Embryonic facial prominence (tissue), 1 donor: Measurements from ENCODE around the gene MAMDC2.

Source experiments
- DNase-seq: peaks from one replicate; pipeline ENCODE4 v3.0.0-alpha.2; 2016; ENCODE audit errors: extremely low spot score

MAMDC2 gene

GRCh38 chr9:70107558-70107957 lies 63.9 kb downstream of the MAMDC2 start:
- no peak for DNase-seq

GRCh38 chr9:70108181-70108580 lies 64.5 kb downstream of the MAMDC2 start:
- no peak for DNase-seq

GRCh38 chr9:70110194-70111041 lies 66.8 kb downstream of the MAMDC2 start:
- no peak for DNase-seq

- DNase-seq = no peak
Measured at GRCh38 chr9:70111042-70111602, 67.5 kb downstream of the MAMDC2 start.

GRCh38 chr9:70111641-70112236 lies 68.1 kb downstream of the MAMDC2 start:
- DNase-seq = no peak

GRCh38 chr9:70112981-70113380 lies 69.3 kb downstream of the MAMDC2 start:
- DNase-seq = no peak

- no peak for DNase-seq
Measured at GRCh38 chr9:70113403-70114022, 69.9 kb downstream of the MAMDC2 start.

GRCh38 chr9:70114898-70115297 lies 71.2 kb downstream of the MAMDC2 start:
- no peak for DNase-seq

GRCh38 chr9:70117835-70118319 lies 74.2 kb downstream of the MAMDC2 start:
- no peak for DNase-seq

- DNase-seq = no peak
Measured at GRCh38 chr9:70119786-70120185, 76.1 kb downstream of the MAMDC2 start.

- no peak for DNase-seq
Measured at GRCh38 chr9:70120834-70121510, 77.3 kb downstream of the MAMDC2 start.

GRCh38 chr9:70121818-70122436 lies 78.3 kb downstream of the MAMDC2 start:
- DNase-seq = no peak

GRCh38 chr9:70123695-70124094 lies 80.0 kb downstream of the MAMDC2 start:
- DNase-seq = no peak

GRCh38 chr9:70125621-70126263 lies 82.1 kb downstream of the MAMDC2 start:
- DNase-seq = no peak

GRCh38 chr9:70127036-70127435 lies 83.4 kb downstream of the MAMDC2 start:
- no peak for DNase-seq

- no peak for DNase-seq
Measured at GRCh38 chr9:70127540-70128416, 84.1 kb downstream of the MAMDC2 start.

- DNase-seq = no peak
Measured at GRCh38 chr9:70130266-70130665, 86.6 kb downstream of the MAMDC2 start.

GRCh38 chr9:70131296-70131695 lies 87.6 kb downstream of the MAMDC2 start:
- DNase-seq = no peak

GRCh38 chr9:70133253-70134208 lies 89.9 kb downstream of the MAMDC2 start:
- no peak for DNase-seq
